Liver (tissue), 3 donors: Measurements from ENCODE around the gene ENGASE.

Experiments
- ATF3 ChIP-seq: IDR thresholded peaks from 2 replicates; pipeline ENCODE4 v1.6.1; 2016; ENCODE audit warnings: antibody characterized with exemption
- CTCF ChIP-seq: fragments of 150-350 bp; IDR thresholded peaks from 2 replicates; pipeline ENCODE4 v1.5.1; 2017; ENCODE audit warnings: improper control_type of control experiment, low read depth, low read length; ENCODE audit not compliant: missing input control
- EGR1 ChIP-seq, 2 donors: IDR thresholded peaks; 2 replicates each; pipeline ENCODE4 v1.6.1; 2016 to 2018; ENCODE audit warnings: antibody characterized with exemption in 2 of 2, low read depth in 2 of 2
- FOXA1 ChIP-seq: IDR thresholded peaks from 2 replicates; pipeline ENCODE4 v1.6.1; 2016; ENCODE audit warnings: antibody characterized with exemption
- GABPA ChIP-seq, 2 donors: IDR thresholded peaks in 1 of 2; conservative IDR thresholded peaks in 1 of 2; 2 replicates each; pipeline ENCODE4 v1.6.1; 2016; ENCODE audit warnings: antibody characterized with exemption in 2 of 2, mild to moderate bottlenecking in 1 of 2, moderate library complexity in 1 of 2
- JUND ChIP-seq, 2 donors: IDR thresholded peaks; 2 replicates each; pipeline ENCODE4 v1.6.1; 2016; ENCODE audit warnings: antibody characterized with exemption in 2 of 2
- MAX ChIP-seq: IDR thresholded peaks from 2 replicates; pipeline ENCODE4 v1.6.1; 2016; ENCODE audit warnings: antibody characterized with exemption
- NR2F2 ChIP-seq: IDR thresholded peaks from 2 replicates; pipeline ENCODE4 v1.6.1; 2016; ENCODE audit warnings: antibody characterized with exemption
- RAD21 ChIP-seq, 2 donors: IDR thresholded peaks; 2 replicates each; pipeline ENCODE4 v1.6.1; 2016; ENCODE audit warnings: antibody characterized with exemption in 2 of 2, mild to moderate bottlenecking in 2 of 2
- REST ChIP-seq: IDR thresholded peaks from 2 replicates; pipeline ENCODE4 v1.6.1; 2016; ENCODE audit warnings: antibody characterized with exemption, mild to moderate bottlenecking
- RXRA ChIP-seq, 2 donors: IDR thresholded peaks; 2 replicates each; pipeline ENCODE4 v1.6.1; 2017 to 2018; ENCODE audit warnings: antibody characterized with exemption in 2 of 2, mild to moderate bottlenecking in 1 of 2
- SP1 ChIP-seq: IDR thresholded peaks from 2 replicates; pipeline ENCODE4 v1.6.1; 2018; ENCODE audit warnings: antibody characterized with exemption, mild to moderate bottlenecking
- TAF1 ChIP-seq: conservative IDR thresholded peaks from 2 replicates; pipeline ENCODE4 v1.6.1; 2016; ENCODE audit warnings: antibody characterized with exemption, mild to moderate bottlenecking
- YY1 ChIP-seq: IDR thresholded peaks from 2 replicates; pipeline ENCODE4 v1.6.1; 2016; ENCODE audit warnings: antibody characterized with exemption, mild to moderate bottlenecking
- donor health status: healthy.
- donor health status: healthy.

- TF ChIP-seq CTCF = no peak
- TF ChIP-seq JUND (IDR thresholded peaks at IDR 0.05) = no peak
- no peak for TF ChIP-seq RXRA (IDR thresholded peaks at IDR 0.05)
- TF ChIP-seq REST = no peak
- no peak for TF ChIP-seq MAX
- no peak for TF ChIP-seq YY1
- no peak for TF ChIP-seq SP1
- no peak for TF ChIP-seq ATF3
- TF ChIP-seq RAD21 (IDR thresholded peaks at IDR 0.05) = no peak
- no peak for TF ChIP-seq GABPA (IDR thresholded peaks at IDR 0.05 in 1 of 2, conservative IDR thresholded peaks at IDR 0.05 in 1 of 2)
- TF ChIP-seq FOXA1 = no peak
- TF ChIP-seq EGR1 (IDR thresholded peaks at IDR 0.05; ENCODE audit: low read depth in 2 of 2) = no peak
- TF ChIP-seq TAF1 = no peak
- TF ChIP-seq NR2F2 = no peak
Observed at GRCh38 chr17:79045001-79045729, 29.5 kb upstream of the ENGASE start.
